Ectodermal cell (in vitro differentiated cells): ENCODE data around the gene HLA-DMA. TPM values are rescaled to one million over a fixed set of nuclear protein-coding genes. Genes with fewer than 3 reads are reported as not detected.
A peak's percentile ranks its signal among the peaks of the same experiment; 100 is the strongest.

ENCODE experiments used
- H3K27ac ChIP-seq: 2 replicates; pipeline ENCODE4 v1.7.0; 2013; ENCODE audit warnings: mild to moderate bottlenecking, low read depth, low read length; ENCODE audit not compliant: insufficient read depth, poor library complexity, severe bottlenecking
- H3K27me3 ChIP-seq: 2 replicates; pipeline ENCODE4 v1.7.0; 2013; ENCODE audit warnings: mild to moderate bottlenecking, low read length; ENCODE audit not compliant: insufficient read depth, control insufficient read depth, poor library complexity, severe bottlenecking
- H3K36me3 ChIP-seq: one replicate; pipeline ENCODE4 v1.7.0; 2013; ENCODE audit warnings: low read length; ENCODE audit not compliant: control insufficient read depth, insufficient read depth
- H3K4me1 ChIP-seq: one replicate; pipeline ENCODE4 v1.7.0; 2013; ENCODE audit warnings: low read length; ENCODE audit not compliant: control insufficient read depth, insufficient read depth
- H3K4me3 ChIP-seq: 2 replicates; pipeline ENCODE4 v1.7.0; 2013; ENCODE audit warnings: low read depth, low read length, control low read depth; ENCODE audit not compliant: insufficient read depth
- H3K9me3 ChIP-seq: 2 replicates; pipeline ENCODE4 v1.7.0; 2013; ENCODE audit warnings: mild to moderate bottlenecking, low read length, moderate library complexity; ENCODE audit not compliant: control insufficient read depth
- WGBS, 2 experiments: methylation state at CpG; one replicate each; pipeline ENCODE4 v1.1.7; 2013; ENCODE audit warnings: missing lambda C conversion rate in 2 of 2; 5-methylcytosine and 5-hydroxymethylcytosine counted together
- polyA plus RNA-seq, 4 experiments: library from polyadenylated mRNA; stranded (reverse); fragments of 50-300 nt; gene quantifications; one replicate each; pipeline ENCODE4 v1.2.3, GENCODE V29; 2013

Gene HLA-DMA
- 13.5 TPM for polyA plus RNA-seq (2013, experiment 1 of 4)
- 11.5 TPM for polyA plus RNA-seq (2013, experiment 2 of 4)
- 9.0 TPM for polyA plus RNA-seq (2013, experiment 3 of 4)
- polyA plus RNA-seq (2013, experiment 4 of 4), result 8.0 TPM

GRCh38 chr6:32952817-32953739 lies at the start of gene HLA-DMA:
Gene HLA-DMA, minus strand, starts transcription at chr6:32953097. Its CDS starts 61 bp downstream, at chr6:32953036.
- peak within 1 kb of the TSS; percentile 17 for H3K4me3 ChIP-seq
- WGBS, 2 experiments, result 46 to 49% methylated on average over 10 of the region's 10 CpGs
- H3K4me1 ChIP-seq, result no peaks in the 10 kb centered on the region
- H3K36me3 ChIP-seq, result no peaks in the 10 kb centered on the region
- H3K27ac ChIP-seq, result no peak within 1 kb of the TSS
- H3K27me3 ChIP-seq, result no peaks in the 10 kb centered on the region
- no peaks in the 10 kb centered on the region for H3K9me3 ChIP-seq

- no peaks in the 10 kb centered on the region for H3K36me3 ChIP-seq
- H3K27me3 ChIP-seq, result peaks cover 3% of the 10 kb centered on the region
- 64 to 74% methylated on average over 4 of the region's 4 CpGs for WGBS, 2 experiments
Observed at GRCh38 chr6:33001685-33002084, 48.8 kb upstream of the HLA-DMA start.

GRCh38 chr6:33000055-33000454 lies 47.2 kb upstream of the HLA-DMA start:
- Histone ChIP-seq H3K27ac (no peak overlapping the region), H3K4me3 (no peak overlapping the region), H3K4me1 (no peaks in the 10 kb centered on the region), H3K9me3 (no peaks in the 10 kb centered on the region), H3K36me3 (no peaks in the 10 kb centered on the region), H3K27me3 (peaks cover 3% of the 10 kb centered on the region)
- WGBS, 2 experiments, result 30% methylated on average over 8 of the region's 8 CpGs

More at GRCh38 chr6:33001685-33002084, 48.8 kb upstream of the HLA-DMA start:
- Histone ChIP-seq H3K4me1 (no peaks in the 10 kb centered on the region), H3K27ac (no peak overlapping the region), H3K4me3 (no peak overlapping the region), H3K9me3 (no peaks in the 10 kb centered on the region)

- Histone ChIP-seq H3K36me3 (no peaks in the 10 kb centered on the region), H3K27ac (no peak overlapping the region), H3K9me3 (no peaks in the 10 kb centered on the region), H3K27me3 (no peaks in the 10 kb centered on the region), H3K4me1 (no peaks in the 10 kb centered on the region), H3K4me3 (no peak overlapping the region)
- 56 to 68% methylated on average over 2 of the region's 2 CpGs for WGBS, 2 experiments
Observed at GRCh38 chr6:32995448-32995847, 42.6 kb upstream of the HLA-DMA start.

- WGBS, 2 experiments, result 83 to 90% methylated on average over 6 to 9 of the region's 9 CpGs
- no peaks in the 10 kb centered on the region for H3K27me3 ChIP-seq
- no peak overlapping the region for H3K27ac ChIP-seq
- H3K36me3 ChIP-seq, result no peaks in the 10 kb centered on the region
- H3K4me3 ChIP-seq, result no peak overlapping the region
- no peaks in the 10 kb centered on the region for H3K9me3 ChIP-seq
- H3K4me1 ChIP-seq, result no peaks in the 10 kb centered on the region
Observed at GRCh38 chr6:32993363-32993973, 40.6 kb upstream of the HLA-DMA start.

GRCh38 chr6:32991972-32992371 lies 39.1 kb upstream of the HLA-DMA start:
- Histone ChIP-seq H3K27me3 (no peaks in the 10 kb centered on the region), H3K36me3 (no peaks in the 10 kb centered on the region), H3K9me3 (no peaks in the 10 kb centered on the region), H3K4me3 (no peak overlapping the region), H3K4me1 (no peaks in the 10 kb centered on the region), H3K27ac (no peak overlapping the region)
- 77 to 89% methylated on average over 4 of the region's 4 CpGs for WGBS, 2 experiments

- H3K36me3 ChIP-seq, result no peaks in the 10 kb centered on the region
- H3K27ac ChIP-seq, result no peak overlapping the region
- H3K27me3 ChIP-seq, result no peaks in the 10 kb centered on the region
- H3K9me3 ChIP-seq, result no peaks in the 10 kb centered on the region
- no peak overlapping the region for H3K4me3 ChIP-seq
- H3K4me1 ChIP-seq, result no peaks in the 10 kb centered on the region
- 80 to 93% methylated on average over 1 of the region's 1 CpG for WGBS, 2 experiments
Observed at GRCh38 chr6:32989368-32989767, 36.5 kb upstream of the HLA-DMA start.

- Histone ChIP-seq H3K9me3 (no peaks in the 10 kb centered on the region), H3K27me3 (no peaks in the 10 kb centered on the region), H3K4me1 (no peaks in the 10 kb centered on the region), H3K27ac (no peak overlapping the region), H3K36me3 (peaks cover 21% of the 10 kb centered on the region), H3K4me3 (no peak overlapping the region)
- 13 to 17% methylated on average over 9 of the region's 9 CpGs for WGBS, 2 experiments
Observed at GRCh38 chr6:32984622-32985389, 31.9 kb upstream of the HLA-DMA start.

GRCh38 chr6:32983964-32984621 lies 31.2 kb upstream of the HLA-DMA start:
- no peaks in the 10 kb centered on the region for H3K27me3 ChIP-seq
- H3K9me3 ChIP-seq, result no peaks in the 10 kb centered on the region
- WGBS, 2 experiments, result 81 to 88% methylated on average over 2 to 3 of the region's 3 CpGs
- H3K4me3 ChIP-seq, result no peak overlapping the region
- H3K36me3 ChIP-seq, result peaks cover 28% of the 10 kb centered on the region
- H3K27ac ChIP-seq, result no peak overlapping the region
- H3K4me1 ChIP-seq, result no peaks in the 10 kb centered on the region
